GM21576 (cell line): Measurements from ENCODE around the gene CGAS.
"Not testable (repeated sequence)": the region's sequence is repeated elsewhere in the genome, so short reads cannot be mapped to it uniquely, and the experiment has no call there.

Source experiments
- ATAC-seq: cut with Tn5 transposase; IDR thresholded peaks from one replicate; pipeline ENCODE4 v1.9.1; 2021; ENCODE audit warnings: mild to moderate bottlenecking, moderate library complexity; ENCODE audit not compliant: unreplicated experiment

CGAS gene

GRCh38 chr6:73452107-73452461 is at the start of gene CGAS:
Gene CGAS (minus strand): TSS chr6:73452297. CDS start chr6:73452181, 116 bp downstream.
- peak; percentile 64 for ATAC-seq

- ATAC-seq: no peak
These were observed 45.8 kb upstream of the CGAS start for GRCh38 chr6:73497915-73498314.

- no peak for ATAC-seq
These were observed 39.3 kb upstream of the CGAS start for GRCh38 chr6:73491377-73491776.

- ATAC-seq: no peak
These were observed 35.4 kb upstream of the CGAS start for GRCh38 chr6:73487473-73487872.

GRCh38 chr6:73484438-73484837 is 32.3 kb upstream of the CGAS start:
- ATAC-seq: no peak

- no peak for ATAC-seq
These were observed 29.9 kb upstream of the CGAS start for GRCh38 chr6:73481969-73482368.

GRCh38 chr6:73477407-73477806 is 25.3 kb upstream of the CGAS start:
- no peak for ATAC-seq

- no peak for ATAC-seq
These were observed 24.6 kb upstream of the CGAS start for GRCh38 chr6:73476723-73477122.

- ATAC-seq: peak; percentile 95
These were observed 19.7 kb upstream of the CGAS start for GRCh38 chr6:73471686-73472290.

- ATAC-seq: peak; percentile 95
These were observed 9.6 kb upstream of the CGAS start, which contains the start of gene MTO1 for GRCh38 chr6:73461537-73462350. Gene MTO1 (plus strand): TSS chr6:73461737. CDS start chr6:73461855, 118 bp downstream.

GRCh38 chr6:73460056-73460455 is 8.0 kb upstream of the CGAS start:
- no peak for ATAC-seq

- not testable (repeated sequence) for ATAC-seq
These were observed 7.4 kb upstream of the CGAS start for GRCh38 chr6:73459474-73459873.

GRCh38 chr6:73455865-73456629 is 4.0 kb upstream of the CGAS start:
- no peak for ATAC-seq

- ATAC-seq: peak; percentile 44
These were observed 632 bp downstream of the CGAS start for GRCh38 chr6:73451223-73452106.

- no peak for ATAC-seq
These were observed 8.5 kb downstream of the CGAS start for GRCh38 chr6:73443555-73443954.

- no peak for ATAC-seq
These were observed 16.9 kb downstream of the CGAS start for GRCh38 chr6:73435236-73435635.

- ATAC-seq: no peak
These were observed 30.6 kb downstream of the CGAS start for GRCh38 chr6:73421534-73421933.

- no peak for ATAC-seq
These were observed 33.9 kb downstream of the CGAS start for GRCh38 chr6:73418081-73418741.

GRCh38 chr6:73413102-73413501 is 39.0 kb downstream of the CGAS start:
- ATAC-seq: no peak

- ATAC-seq: no peak
These were observed 42.7 kb downstream of the CGAS start for GRCh38 chr6:73409395-73409794.
